ENCODE measurements around the gene SYNPR. TPM values are rescaled to one million over a fixed set of nuclear protein-coding genes. Genes with fewer than 3 reads are reported as not detected.

SYNPR gene
- total RNA-seq, 1 donor from 2014 or later = 0.27 TPM

- H3K36me3 ChIP-seq (ENCODE audit: insufficient read depth, low read length) = no peaks in the 10 kb centered on the region
- no peaks in the 10 kb centered on the region for H4K20me1 ChIP-seq (ENCODE audit: insufficient read depth, low read length)
- H3K4me3 ChIP-seq (ENCODE audit: insufficient read depth, low read depth, low read length) = no peak overlapping the region
- no peaks in the 10 kb centered on the region for H3K4me1 Mint-ChIP-seq (ENCODE audit: low read depth, unreplicated experiment)
- H2AFZ ChIP-seq (ENCODE audit: low read depth, low read length) = no peak overlapping the region
- H3K4me3 Mint-ChIP-seq (ENCODE audit: unreplicated experiment) = no peak overlapping the region
- H3K4me2 ChIP-seq (ENCODE audit: low read length) = no peak overlapping the region
- H3K9me3 ChIP-seq (ENCODE audit: insufficient read depth, low read depth, low read length) = no peaks in the 10 kb centered on the region
- no peaks in the 10 kb centered on the region for H3K27me3 Mint-ChIP-seq (ENCODE audit: low read depth, unreplicated experiment)
- no peak overlapping the region for H3K9ac ChIP-seq (ENCODE audit: low read length)
- H3K27ac Mint-ChIP-seq (ENCODE audit: unreplicated experiment) = no peak overlapping the region
- no peaks in the 10 kb centered on the region for H3K36me3 Mint-ChIP-seq (ENCODE audit: low read depth, unreplicated experiment)
- FAIRE-seq = no peak
- DNase-seq (ENCODE audit: low read depth) = no peak
- H3K27ac ChIP-seq (ENCODE audit: low read depth, low read length) = no peak overlapping the region
- no peaks in the 10 kb centered on the region for H3K79me2 ChIP-seq (ENCODE audit: insufficient read depth, low read length)
- no peaks in the 10 kb centered on the region for H3K9me3 Mint-ChIP-seq (ENCODE audit: unreplicated experiment)
- TF ChIP-seq CTCF (IDR thresholded peaks at IDR 0.05; ENCODE audit: insufficient read depth, low read depth, low read length) = no peak
- TF ChIP-seq EZH2 (IDR thresholded peaks at IDR 0.05; ENCODE audit: insufficient read depth, low read length) = no peak
- H3K4me1 ChIP-seq (ENCODE audit: insufficient read depth, low read length) = peaks cover 7% of the 10 kb centered on the region
- H3K27me3 ChIP-seq (ENCODE audit: insufficient read depth, low read length) = no peaks in the 10 kb centered on the region
Observed at GRCh38 chr3:63611382-63611781, 333.3 kb downstream of the SYNPR start.

- H3K9me3 Mint-ChIP-seq (ENCODE audit: unreplicated experiment) = no peaks in the 10 kb centered on the region
- Histone ChIP-seq H4K20me1 (ENCODE audit: insufficient read depth, low read length) (no peaks in the 10 kb centered on the region), H3K4me3 (ENCODE audit: insufficient read depth, low read depth, low read length) (no peak overlapping the region), H3K79me2 (ENCODE audit: insufficient read depth, low read length) (no peaks in the 10 kb centered on the region), H3K36me3 (ENCODE audit: insufficient read depth, low read length) (no peaks in the 10 kb centered on the region), H3K9ac (ENCODE audit: low read length) (peak overlapping the region; percentile 16), H3K9me3 (ENCODE audit: insufficient read depth, low read depth, low read length) (no peaks in the 10 kb centered on the region), H3K27me3 (ENCODE audit: insufficient read depth, low read length) (no peaks in the 10 kb centered on the region), H3K27ac (ENCODE audit: low read depth, low read length) (peak overlapping the region; percentile 65), H3K4me1 (ENCODE audit: insufficient read depth, low read length) (peaks cover 7% of the 10 kb centered on the region), H2AFZ (ENCODE audit: low read depth, low read length) (no peak overlapping the region), H3K4me2 (ENCODE audit: low read length) (peak overlapping the region; percentile 44)
- H3K27me3 Mint-ChIP-seq (ENCODE audit: low read depth, unreplicated experiment) = peaks cover 6% of the 10 kb centered on the region
- DNase-seq (ENCODE audit: low read depth) (peak; percentile 76), FAIRE-seq (no peak)
- TF ChIP-seq EZH2 (IDR thresholded peaks at IDR 0.05; ENCODE audit: insufficient read depth, low read length) = no peak
- no peak for TF ChIP-seq CTCF (IDR thresholded peaks at IDR 0.05; ENCODE audit: insufficient read depth, low read depth, low read length)
- H3K27ac Mint-ChIP-seq (ENCODE audit: unreplicated experiment) = no peak overlapping the region
- no peaks in the 10 kb centered on the region for H3K36me3 Mint-ChIP-seq (ENCODE audit: low read depth, unreplicated experiment)
- H3K4me1 Mint-ChIP-seq (ENCODE audit: low read depth, unreplicated experiment) = no peaks in the 10 kb centered on the region
- no peak overlapping the region for H3K4me3 Mint-ChIP-seq (ENCODE audit: unreplicated experiment)
Observed at GRCh38 chr3:63613561-63613960, 335.5 kb downstream of the SYNPR start.

GRCh38 chr3:63617391-63617790 is 339.3 kb downstream of the SYNPR start:
- FAIRE-seq (no peak), DNase-seq (ENCODE audit: low read depth) (no peak)
- Mint-ChIP-seq H3K4me3 (ENCODE audit: unreplicated experiment) (no peak overlapping the region), H3K36me3 (ENCODE audit: low read depth, unreplicated experiment) (no peaks in the 10 kb centered on the region), H3K4me1 (ENCODE audit: low read depth, unreplicated experiment) (no peaks in the 10 kb centered on the region), H3K27ac (ENCODE audit: unreplicated experiment) (no peak overlapping the region), H3K27me3 (ENCODE audit: low read depth, unreplicated experiment) (peaks cover 8% of the 10 kb centered on the region), H3K9me3 (ENCODE audit: unreplicated experiment) (no peaks in the 10 kb centered on the region)
- Histone ChIP-seq H4K20me1 (ENCODE audit: insufficient read depth, low read length) (no peaks in the 10 kb centered on the region), H2AFZ (ENCODE audit: low read depth, low read length) (no peak overlapping the region), H3K4me3 (ENCODE audit: insufficient read depth, low read depth, low read length) (no peak overlapping the region), H3K4me1 (ENCODE audit: insufficient read depth, low read length) (peaks cover 7% of the 10 kb centered on the region), H3K9ac (ENCODE audit: low read length) (no peak overlapping the region), H3K27me3 (ENCODE audit: insufficient read depth, low read length) (no peaks in the 10 kb centered on the region), H3K4me2 (ENCODE audit: low read length) (no peak overlapping the region), H3K9me3 (ENCODE audit: insufficient read depth, low read depth, low read length) (no peaks in the 10 kb centered on the region), H3K79me2 (ENCODE audit: insufficient read depth, low read length) (no peaks in the 10 kb centered on the region), H3K27ac (ENCODE audit: low read depth, low read length) (no peak overlapping the region), H3K36me3 (ENCODE audit: insufficient read depth, low read length) (no peaks in the 10 kb centered on the region)
- TF ChIP-seq CTCF (IDR thresholded peaks at IDR 0.05; ENCODE audit: insufficient read depth, low read depth, low read length) = no peak
- no peak for TF ChIP-seq EZH2 (IDR thresholded peaks at IDR 0.05; ENCODE audit: insufficient read depth, low read length)
